H1 (cell line): ENCODE data around the gene NDRG4. TPM values are rescaled to one million over a fixed set of nuclear protein-coding genes. Genes with fewer than 3 reads are reported as not detected.

Source experiments
- BRCA1 ChIP-seq: IDR thresholded peaks from 2 replicates; pipeline ENCODE4 v1.6.1; 2012; ENCODE audit warnings: low read depth, low read length, improper control_type of control experiment
- EZH2 ChIP-seq: fragments of 200-600 bp; sonication (generic); IDR thresholded peaks from 2 replicates; pipeline ENCODE4 v1.7.1; 2012; ENCODE audit warnings: low read depth, mild to moderate bottlenecking, moderate library complexity, low read length, inconsistent platforms; ENCODE audit not compliant: severe bottlenecking
- HDAC2 ChIP-seq, 2 experiments: fragments of 300-600 bp in 1 of 2; sonication (generic) in 1 of 2; IDR thresholded peaks; 2 replicates each; pipeline ENCODE4 v1.6.1; 2011 to 2012; ENCODE audit warnings: low read depth in 2 of 2, low read length in 2 of 2, mild to moderate bottlenecking in 2 of 2, moderate library complexity in 2 of 2, borderline replicate concordance in 1 of 2, inconsistent platforms in 1 of 2
- polyA plus RNA-seq, 7 experiments: library from polyadenylated mRNA; depleted of rRNA in 3 of 7; stranded (reverse) in 5 of 7; unstranded in 2 of 7; fragments of >200 nt in 5 of 7; fragments of 200-250 nt in 2 of 7; gene quantifications; 1 replicate in 5 of 7; 2 replicates in 1 of 7; 4 replicates in 1 of 7; pipeline versions ENCODE4 v1.2.1 to v1.2.3, GENCODE V29; 2011 to 2013; ENCODE audit warnings: missing spikeins in 2 of 7, mixed read lengths in 2 of 7
- total RNA-seq: library from RNA; stranded (reverse); fragmentation: NEBNext Ultra II Directional; extraction: Animal tissue kit (Norgen Biotek cat#: 25700); gene quantifications from 2 replicates; pipeline ENCODE4 v1.2.1, GENCODE V29; 2021

NDRG4 gene
- total and polyA plus RNA-seq, 2 of the 8 experiments (the other 6 are each of a cell fraction or from before 2014, with no cell fraction given): 20.8 to 30.9 TPM

- TF ChIP-seq HDAC2 (IDR thresholded peaks at IDR 0.05; ENCODE audit: borderline replicate concordance in 1 of 2, low read depth in 2 of 2, low read length in 2 of 2): no peak
- no peak for TF ChIP-seq EZH2
- TF ChIP-seq BRCA1: no peak
- TF ChIP-seq, all 59 proteins: peak for 0
Observed at GRCh38 chr16:58450590-58450989, 49.4 kb upstream of the NDRG4 start (continued).
